Activated CD4-positive, alpha-beta T cell treated with anti-CD3 and anti-CD28 coated beads for 1 hour (primary cell): Measurements from ENCODE around the gene ABCC9.

Experiments used
- DNase-seq: peaks from one replicate; pipeline ENCODE4 v3.0.0-alpha.2; 2020

ABCC9 gene

GRCh38 chr12:21940549-21941505, at the start of gene ABCC9:
Gene ABCC9 (minus strand): TSS chr12:21941426. CDS start chr12:21936674, 4,752 bp downstream.
- no peak for DNase-seq

- no peak for DNase-seq
These were observed 48.7 kb upstream of the ABCC9 start for GRCh38 chr12:21989819-21990412.

DNA sequence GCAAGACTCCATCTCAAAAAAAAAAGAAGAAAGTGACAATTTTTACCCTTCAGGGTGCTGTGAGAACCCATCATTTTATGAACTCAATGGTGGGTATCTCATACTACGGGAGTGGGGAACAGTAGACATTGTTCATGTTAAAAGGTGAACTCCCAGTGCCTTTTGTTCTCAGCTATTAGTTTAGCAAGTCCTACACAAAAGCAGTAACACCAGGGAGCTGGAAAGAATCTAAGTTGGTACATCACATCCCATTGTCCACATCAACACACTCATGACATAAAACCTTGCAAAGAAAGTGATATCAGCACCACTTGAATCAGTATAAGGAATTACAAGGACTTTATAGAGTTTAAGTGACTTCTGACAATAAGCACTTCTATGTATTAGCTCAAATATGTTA, 47.4 kb upstream of the ABCC9 start:
- DNase-seq, result no peak

DNA sequence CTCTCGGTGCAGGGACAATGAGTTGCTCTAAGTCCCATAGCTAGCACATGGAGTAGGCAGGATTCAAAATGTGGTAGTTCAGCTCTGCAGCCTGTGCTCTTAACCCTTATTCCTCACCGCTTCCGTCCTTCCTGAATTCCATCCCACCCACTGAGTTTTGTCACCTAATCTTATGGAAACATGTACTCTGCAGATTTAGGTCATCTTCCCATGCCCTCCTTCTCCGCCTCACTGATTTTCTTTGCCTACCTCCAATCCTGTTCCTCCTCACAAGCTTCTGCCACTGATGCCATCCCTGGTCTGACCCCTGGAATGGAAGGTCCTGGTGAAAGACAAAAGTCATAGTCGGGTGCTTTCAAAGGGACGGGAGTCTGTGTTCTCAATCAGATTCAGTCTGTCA, 46.5 kb upstream of the ABCC9 start:
- DNase-seq, result no peak

DNA sequence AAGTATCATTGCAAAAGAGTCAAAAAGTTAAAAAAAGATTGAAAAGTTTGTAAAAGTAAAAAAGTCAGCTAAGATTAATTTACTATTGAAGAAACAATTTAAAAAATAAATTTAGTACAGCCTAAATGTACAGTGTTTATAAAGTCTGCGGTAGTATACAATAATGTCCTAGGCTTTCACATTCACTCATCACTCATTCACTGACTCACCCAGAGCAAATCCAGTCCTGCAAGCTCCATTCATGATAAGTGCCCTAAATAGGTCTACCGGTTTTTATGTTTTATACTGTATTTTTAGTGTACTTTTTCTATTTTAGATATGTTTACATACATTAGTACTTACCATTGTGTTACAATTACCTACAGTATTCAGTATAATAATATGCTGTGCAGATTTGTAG, 43.9 kb upstream of the ABCC9 start:
- no peak for DNase-seq

DNA sequence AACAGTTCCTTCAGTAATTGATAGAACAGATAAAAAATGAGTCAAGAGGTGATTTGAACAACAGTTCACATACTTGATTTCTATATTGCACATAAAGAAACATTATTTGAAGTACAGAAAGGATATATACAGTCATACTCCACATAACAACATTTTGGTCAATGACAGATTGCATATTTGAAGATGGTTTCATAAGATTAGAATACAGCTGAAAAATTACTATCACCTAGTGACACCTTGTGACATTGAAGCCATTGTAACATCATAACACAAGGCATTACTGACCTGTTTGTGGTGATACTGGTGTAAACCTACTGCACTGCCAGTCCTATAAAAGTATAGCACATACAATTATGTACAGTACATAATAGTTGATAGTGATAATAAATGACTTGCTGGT, 43.1 kb upstream of the ABCC9 start:
- no peak for DNase-seq

- DNase-seq, result no peak
These were observed 41.9 kb upstream of the ABCC9 start for GRCh38 chr12:21983095-21983494.

DNA sequence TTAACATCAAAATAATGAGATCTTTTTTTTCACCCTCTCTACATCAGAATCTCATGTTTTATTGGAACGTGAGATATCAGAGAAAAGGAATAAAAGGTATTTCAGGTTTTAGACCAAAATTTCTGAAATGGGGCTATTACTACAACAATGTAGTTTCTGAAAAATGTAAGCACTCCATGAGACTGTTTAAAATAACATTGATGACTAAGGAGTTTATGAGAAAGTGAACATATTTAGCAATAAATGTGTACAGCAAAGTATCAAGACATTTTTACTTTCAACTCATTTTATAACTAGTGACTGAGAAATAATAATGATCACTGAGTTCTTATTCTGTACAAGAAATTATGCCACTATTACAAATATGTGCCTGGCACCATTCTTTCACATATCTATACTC, 39.3 kb upstream of the ABCC9 start:
- no peak for DNase-seq

GRCh38 chr12:21975293-21975692, 34.1 kb upstream of the ABCC9 start:
- no peak for DNase-seq

- DNase-seq, result no peak
These were observed 32.0 kb upstream of the ABCC9 start for GRCh38 chr12:21973221-21973620.

- DNase-seq, result no peak
These were observed 30.8 kb upstream of the ABCC9 start for GRCh38 chr12:21972055-21972454.

DNA sequence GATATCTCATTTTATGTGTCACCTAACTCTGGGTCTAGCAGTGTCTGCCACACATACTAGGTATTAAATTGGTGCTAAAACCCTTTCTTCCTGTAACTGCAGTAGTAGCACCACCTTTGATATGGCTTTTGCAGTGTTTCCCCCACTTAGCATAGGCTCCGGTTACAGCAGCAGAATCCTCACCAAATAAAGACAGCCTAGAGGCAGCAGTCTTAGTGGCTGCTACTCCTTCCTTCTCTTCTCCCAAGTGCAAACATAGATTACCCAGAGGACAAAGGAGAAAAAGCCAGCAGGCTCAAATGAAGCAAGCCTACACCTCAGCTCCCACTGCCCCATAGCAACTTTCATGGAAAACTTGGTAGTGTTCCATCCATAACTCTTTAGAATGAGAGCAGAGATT, 30.1 kb upstream of the ABCC9 start:
- DNase-seq, result no peak

DNA sequence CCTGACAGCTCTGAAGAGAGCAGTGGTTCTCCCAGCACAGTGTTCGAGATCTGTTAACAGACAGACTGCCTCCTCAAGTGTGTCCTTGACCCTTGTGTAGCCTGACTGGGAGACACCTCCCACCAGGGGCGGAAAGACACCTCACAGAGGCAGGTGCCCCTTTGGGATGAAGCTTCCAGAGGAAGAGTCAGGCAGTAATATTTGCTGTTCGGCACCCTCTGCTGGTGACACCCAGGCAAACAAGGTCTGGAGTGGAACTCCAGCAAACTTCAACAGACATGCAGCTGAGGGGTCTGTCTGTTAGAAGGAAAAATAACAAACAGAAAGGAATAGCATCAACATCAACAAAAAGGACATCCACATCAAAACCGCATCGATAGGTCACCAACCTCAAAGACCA, 21.6 kb upstream of the ABCC9 start:
- DNase-seq, result no peak

- no peak for DNase-seq
These were observed 21.0 kb upstream of the ABCC9 start for GRCh38 chr12:21962236-21962635.

DNA sequence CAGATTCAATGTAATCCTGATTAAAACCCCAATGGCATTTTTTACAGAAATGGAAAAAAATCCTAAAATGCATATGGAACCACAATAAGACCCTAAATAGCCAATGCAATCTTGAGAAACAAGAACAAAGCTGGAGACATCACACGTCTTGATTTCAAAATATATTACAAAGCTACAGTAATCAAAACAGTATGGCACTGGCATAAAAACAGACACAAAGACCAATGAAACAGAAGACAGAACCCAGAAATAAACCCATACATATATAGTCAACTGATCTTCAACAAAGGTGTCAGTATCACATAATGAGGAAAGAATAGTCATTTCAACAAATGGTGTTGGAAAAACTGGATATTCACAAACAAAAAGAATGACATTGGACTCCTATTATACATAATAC, 9.4 kb upstream of the ABCC9 start:
- no peak for DNase-seq

GRCh38 chr12:21949036-21949435, 7.8 kb upstream of the ABCC9 start:
- no peak for DNase-seq

- DNase-seq, result no peak
These were observed 5.8 kb upstream of the ABCC9 start for GRCh38 chr12:21946983-21947382.

- no peak for DNase-seq
These were observed 3.8 kb upstream of the ABCC9 start for GRCh38 chr12:21945002-21945401.

- no peak for DNase-seq
These were observed 1.1 kb upstream of the ABCC9 start for GRCh38 chr12:21942377-21942703.

GRCh38 chr12:21941506-21942376, 515 bp upstream of the ABCC9 start:
- DNase-seq, result no peak

DNA sequence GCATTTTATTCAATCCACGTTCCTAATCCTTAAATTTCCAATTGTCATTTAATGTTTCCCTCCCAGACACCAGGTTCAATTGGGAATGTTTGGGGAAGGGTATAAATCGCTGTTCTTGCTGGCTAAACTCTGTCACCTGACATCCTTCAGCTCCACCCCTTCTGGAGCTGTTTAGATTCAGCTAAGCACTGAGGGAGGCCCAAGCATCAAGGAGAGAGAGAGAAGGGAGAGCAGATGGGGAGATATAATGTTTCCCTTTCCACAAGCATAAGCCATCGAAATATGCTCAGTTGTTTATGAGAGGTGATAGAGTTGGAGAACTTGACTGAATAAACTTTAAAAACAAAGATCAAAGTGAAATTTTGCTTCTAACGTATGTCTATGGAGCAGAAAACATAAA, 1.8 kb downstream of the ABCC9 start:
- no peak for DNase-seq

DNA sequence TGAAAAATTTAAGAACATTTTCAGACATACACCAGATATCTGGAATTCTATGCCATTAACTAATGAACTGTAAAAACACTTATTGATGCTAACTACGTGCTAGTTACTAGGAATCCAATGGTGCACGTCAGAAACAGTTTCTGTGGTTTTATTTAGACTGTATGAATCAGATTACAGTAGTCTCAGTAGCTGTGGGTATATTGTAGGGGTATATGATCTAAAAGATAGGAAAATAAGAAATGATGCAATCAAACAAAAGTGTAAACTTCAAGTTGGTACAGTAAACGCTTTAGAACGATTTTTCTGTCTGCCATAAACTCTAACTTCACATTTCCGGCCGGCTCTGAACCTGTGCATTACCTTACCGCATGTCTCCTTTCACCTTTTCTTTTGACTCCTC, 2.3 kb downstream of the ABCC9 start:
- no peak for DNase-seq

DNA sequence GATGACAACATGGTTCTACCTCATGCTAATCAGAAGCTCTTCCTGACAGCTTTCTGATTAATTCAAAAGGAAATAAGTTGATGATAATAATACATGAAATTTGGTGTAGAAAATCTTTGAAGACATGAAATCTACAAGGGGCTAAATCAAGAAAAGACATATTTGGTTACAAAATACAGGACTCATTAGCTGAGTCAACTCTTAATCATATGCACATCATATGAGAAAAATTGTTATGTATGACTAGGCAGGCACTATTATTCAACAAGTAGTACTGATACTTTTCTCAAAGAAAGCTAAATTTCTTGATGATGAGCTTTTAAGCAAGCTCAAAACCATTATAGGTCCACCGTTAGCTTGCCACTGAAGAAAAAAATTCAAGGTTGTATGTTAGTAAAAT, 7.1 kb downstream of the ABCC9 start:
- DNase-seq, result no peak

DNA sequence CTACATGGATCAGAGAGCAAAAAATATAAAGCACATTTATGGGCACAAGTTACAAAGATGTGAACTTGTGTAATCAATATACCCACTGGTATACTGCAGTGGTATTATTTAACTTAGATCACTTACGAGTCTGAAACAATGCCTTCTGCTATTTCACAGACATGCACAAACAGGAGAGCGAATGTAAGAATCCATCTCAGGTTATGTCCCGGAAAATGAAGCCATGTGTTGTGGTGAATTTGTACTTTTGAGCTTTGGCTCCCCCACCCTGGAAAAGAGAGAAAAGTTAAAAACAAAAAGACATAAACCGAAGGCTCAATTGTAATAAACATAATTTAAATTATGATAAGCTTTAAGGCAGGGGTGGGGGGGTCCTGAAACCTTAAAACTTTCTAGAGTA, 7.6 kb downstream of the ABCC9 start:
- no peak for DNase-seq
